ENCODE results near the gene KPNA1.
A peak's percentile ranks its signal among the peaks of the same experiment; 100 is the strongest.
"Not testable (repeated sequence)": the region's sequence is repeated elsewhere in the genome, so short reads cannot be mapped to it uniquely, and the experiment has no call there.

Gene KPNA1

DNA sequence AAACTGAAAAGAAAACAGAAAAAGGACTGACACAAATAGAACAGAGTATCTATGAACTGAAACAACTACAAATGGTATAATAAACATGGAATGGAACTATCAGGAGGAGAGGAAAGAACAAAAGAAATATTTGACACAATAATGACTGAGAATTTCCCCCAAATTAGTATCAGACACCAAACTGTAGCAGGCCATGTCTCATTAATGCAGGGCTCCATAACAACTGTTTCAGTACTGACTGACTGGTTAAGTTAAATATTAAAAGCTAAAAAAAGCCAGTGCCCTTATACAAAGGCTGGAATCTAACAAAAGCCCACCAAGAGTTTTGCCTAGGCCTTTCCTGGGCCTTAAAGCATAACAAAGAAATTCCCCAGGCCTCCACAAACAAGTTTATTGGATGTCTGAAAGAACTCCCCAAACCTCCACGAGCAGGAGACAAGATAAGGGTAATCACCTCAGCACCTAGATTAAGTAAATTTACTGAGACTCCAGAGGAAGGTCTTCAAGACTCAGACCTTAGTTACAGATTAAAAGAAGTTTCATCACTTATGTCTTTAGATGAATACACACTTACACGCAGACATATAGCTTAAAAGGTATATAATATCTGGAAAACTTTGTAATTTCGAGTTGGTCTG lies 45.7 kb downstream of the KPNA1 start:
- DNase-seq, result no peak

DNA sequence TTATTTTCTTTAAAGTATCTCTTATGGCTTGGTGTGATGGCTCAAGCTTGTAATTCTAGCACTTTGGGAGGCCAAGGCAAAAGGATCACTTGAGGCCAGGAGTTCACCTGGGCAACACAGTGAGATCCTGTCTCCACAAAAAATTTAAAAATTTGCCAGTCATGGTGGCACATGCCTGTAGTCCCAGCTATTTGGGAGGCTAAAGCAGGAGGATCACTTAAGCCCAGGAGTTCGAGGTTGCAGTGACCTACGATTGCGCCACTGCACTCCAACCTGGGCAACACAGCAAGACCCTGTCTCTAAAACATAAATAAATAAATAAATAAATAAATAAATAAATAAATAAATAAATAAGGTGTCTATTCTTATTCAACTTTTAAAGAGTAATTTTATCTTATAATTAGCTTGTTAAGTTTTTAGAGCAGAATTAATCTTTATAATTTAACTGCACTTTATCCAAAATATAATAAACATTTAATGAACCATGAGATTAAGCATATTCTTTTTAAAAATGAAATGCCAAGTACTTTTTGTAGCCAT lies 48.0 kb downstream of the KPNA1 start:
- no peak for DNase-seq

DNA sequence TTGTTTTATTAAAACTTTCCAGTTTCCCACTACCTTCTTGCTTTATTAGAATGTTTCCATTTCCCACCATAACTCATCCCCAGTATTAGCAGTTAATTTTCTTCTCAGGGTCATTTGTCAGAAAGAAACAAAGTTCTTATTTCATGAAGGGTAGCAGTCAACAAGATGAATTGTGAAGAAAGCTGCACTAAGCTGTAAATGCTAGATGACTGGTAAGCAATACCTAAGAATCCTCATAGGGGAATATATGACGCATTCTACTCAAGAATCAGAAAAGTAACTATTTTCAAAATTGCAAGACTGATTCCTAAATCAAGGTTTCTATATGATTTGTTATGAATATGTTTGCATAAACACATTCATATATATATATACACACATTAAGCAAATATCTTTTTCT lies 50.1 kb downstream of the KPNA1 start:
- DNase-seq, result no peak

DNA sequence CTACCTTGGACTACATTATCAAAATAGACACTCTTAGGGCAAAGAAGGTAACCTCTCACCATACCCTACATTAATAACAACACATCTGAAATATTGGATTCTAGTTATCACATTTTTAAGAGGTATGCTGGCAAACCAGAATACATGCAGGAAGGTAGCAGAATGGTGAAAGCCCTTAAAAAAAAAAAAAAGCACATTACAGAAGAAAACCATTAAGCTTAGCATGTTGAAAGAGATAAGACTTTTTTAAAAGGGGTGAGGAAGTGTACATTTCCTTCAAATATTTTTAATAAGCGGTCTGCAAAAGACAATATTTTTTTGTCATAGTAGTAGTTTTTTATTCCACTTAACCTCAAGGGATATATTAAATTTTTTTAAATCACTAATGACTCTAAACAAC lies 52.3 kb downstream of the KPNA1 start:
- DNase-seq, result no peak

DNA sequence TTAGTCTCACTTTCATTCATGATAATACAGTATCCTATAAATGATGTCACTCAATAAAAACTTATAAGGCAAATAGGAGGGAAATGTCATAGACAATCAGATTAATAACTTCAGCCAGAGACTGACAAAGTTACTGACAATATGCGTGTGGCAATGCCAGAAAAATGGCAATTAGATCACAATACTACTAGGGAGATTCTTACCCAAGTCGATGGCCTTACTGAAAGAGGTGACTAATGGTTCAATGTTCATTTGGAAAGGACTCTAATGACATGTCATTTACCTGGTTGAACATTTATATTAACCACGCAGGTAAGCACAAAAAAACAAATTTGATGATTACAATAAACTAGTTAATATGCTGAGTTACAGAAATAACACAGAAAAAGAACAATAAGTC lies 52.9 kb downstream of the KPNA1 start:
- DNase-seq, result no peak

DNA sequence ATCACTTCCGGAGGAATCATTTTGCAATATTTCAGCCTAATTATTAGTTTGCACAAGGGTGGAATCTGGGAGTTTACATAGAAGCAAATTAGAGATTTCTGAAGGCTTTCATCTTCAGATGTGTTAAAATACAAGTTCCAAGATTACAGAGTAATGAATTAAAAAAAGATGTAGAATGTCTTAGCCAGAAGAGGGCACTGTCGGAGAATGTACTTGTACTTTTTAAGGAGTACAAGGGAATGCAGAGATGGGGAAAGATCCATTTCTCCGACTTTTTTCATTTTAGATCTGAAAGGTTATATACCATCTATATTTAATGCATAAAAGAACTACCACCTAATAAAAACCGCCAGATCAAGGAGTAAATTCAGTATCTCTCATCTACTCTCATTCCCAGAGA lies 55.7 kb downstream of the KPNA1 start:
- no peak for DNase-seq

DNA sequence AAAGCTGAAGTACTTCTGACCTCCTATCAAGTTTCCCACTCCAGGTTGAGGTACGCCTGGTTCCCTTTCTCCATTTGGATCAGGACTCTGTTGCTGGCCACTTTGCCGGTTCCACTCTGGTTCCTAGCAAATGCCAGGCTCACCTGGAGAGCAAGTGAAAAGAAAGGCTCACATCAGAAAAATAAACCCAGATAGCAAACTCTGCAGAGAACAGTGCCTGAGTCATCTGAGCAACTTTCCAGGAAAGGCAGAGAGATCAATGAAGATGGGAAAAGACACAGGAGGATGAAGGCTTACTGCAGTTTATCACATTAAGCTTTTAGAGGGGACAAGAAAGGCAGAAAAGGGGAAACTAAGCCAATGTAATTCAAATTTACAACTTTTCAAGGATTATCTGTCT lies 57.0 kb downstream of the KPNA1 start:
- no peak for DNase-seq

DNA sequence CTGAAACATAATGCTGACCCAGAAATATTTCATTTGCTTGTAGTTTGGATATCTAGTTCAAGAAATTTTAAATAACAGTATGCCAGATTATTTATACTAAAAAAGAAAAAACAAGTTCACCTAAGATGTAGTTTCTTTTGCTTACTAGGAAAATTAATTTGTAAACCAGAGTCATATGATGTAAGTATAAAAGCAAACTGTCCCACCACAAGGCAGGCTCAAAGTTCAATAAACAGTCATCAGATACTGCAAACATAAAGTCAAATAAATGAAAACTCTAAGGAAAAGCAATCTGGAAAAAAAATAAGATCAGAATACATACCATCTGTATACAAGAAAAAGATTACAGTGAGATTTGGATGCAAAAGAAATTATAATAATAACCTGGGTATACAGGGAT lies 58.7 kb downstream of the KPNA1 start:
- no peak for DNase-seq

DNA sequence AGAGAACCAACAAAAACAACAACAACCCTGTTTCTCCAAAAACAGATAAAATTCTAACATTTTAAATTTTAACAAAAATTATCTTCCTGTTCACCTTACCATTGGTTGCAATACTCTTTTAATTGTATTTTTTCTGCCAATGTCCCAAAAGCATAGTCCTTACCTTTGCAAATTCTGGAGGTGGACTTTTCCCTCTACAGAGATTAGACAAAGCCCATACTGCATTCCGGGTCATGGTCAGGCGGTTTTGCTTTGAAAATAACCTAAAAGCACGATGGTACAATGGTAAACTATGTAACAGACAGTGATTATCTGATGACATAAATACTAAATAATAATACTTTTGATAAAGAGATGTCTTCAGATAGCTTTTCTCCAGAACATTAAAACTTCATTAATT lies 63.4 kb downstream of the KPNA1 start:
- no peak for DNase-seq

DNA sequence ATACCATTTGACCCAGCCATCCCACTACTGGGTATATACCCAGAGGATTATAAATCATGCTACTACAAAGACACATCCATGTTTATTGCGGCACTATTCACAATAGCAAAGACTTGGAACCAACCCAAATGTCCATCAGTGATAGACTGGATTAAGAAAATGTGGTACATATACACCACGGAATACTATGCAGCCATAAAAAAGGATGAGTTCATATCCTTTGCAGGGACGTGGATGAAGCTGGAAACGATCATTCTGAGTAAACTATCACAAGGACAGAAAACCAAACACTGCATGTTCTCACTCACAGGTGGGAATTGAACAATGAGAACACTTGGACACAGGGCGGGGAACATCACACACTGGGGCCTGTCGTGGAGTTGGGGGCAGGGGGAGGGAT lies 66.5 kb downstream of the KPNA1 start:
- DNase-seq, result not testable (repeated sequence)

DNA sequence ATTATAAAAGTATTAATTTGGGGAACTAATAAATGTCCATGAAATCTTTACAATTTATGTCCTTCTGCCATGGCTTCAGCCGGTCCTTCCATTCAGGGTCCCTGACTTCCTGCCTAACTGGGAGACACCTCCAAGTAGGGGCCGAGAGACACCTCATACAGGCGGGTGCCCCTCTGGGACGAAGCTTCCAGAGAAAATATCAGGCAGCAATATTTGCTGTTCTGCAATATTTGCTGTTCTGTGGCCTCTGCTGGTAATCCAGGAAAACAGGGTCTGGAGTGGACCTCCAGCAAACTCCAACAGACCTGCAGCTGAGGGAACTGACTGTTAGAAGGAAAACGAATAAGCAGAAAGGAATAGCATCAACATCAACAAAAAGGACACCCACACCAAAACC lies 70.2 kb downstream of the KPNA1 start:
- DNase-seq, result not testable (repeated sequence)

DNA sequence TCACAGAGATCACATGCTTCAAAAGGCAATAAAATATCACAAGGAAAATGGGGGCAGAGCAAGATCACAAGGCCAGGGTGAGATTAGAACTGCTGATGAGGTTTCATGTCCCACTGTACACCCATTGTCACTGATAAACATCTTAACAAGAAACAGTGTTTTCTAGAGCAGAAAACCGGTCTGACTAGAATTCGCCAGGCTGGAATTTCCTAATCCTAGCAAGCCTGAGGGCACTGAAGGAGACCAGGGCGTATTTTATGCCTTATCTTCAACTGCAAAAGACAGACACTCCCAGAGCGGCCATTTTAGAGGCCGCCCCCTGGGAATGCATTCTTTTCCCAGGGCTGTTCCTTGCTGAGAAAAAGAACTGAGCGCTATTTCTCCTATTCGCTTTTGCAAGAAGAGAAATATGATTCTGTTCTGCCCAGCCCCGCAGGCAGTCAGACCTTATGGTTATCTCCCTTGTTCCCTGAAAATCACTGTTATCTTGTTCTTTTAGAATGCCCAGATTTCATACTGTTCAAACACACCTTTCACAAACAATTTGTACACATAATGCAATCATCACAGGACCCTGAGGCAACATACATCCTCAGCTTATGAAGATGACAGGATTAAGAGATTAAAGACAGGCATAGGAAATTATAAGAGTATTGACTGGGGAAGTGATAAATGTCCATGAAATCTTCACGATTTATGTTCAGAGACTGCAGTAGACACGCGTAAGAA lies 70.8 kb downstream of the KPNA1 start:
- DNase-seq, result not testable (repeated sequence)

DNA sequence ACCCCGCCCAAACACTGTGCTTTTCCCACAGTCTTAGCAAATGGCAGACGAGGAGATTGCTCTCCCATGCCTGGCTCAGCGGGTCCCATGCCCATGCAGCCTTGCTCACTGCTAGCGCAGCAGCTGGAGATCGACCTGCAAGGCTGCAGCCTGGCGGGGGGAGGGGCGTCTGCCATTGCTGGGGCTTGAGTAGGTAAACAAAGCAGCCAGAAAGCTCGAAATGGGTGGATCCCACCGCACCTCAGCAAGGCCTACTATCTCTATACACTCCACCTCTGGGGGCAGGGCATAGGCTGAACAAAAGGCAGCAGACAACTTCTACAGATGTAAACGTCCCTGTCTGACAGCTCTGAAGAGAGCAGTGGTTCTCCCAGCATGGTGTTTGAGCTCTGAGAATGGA lies 71.6 kb downstream of the KPNA1 start:
- no peak for DNase-seq

DNA sequence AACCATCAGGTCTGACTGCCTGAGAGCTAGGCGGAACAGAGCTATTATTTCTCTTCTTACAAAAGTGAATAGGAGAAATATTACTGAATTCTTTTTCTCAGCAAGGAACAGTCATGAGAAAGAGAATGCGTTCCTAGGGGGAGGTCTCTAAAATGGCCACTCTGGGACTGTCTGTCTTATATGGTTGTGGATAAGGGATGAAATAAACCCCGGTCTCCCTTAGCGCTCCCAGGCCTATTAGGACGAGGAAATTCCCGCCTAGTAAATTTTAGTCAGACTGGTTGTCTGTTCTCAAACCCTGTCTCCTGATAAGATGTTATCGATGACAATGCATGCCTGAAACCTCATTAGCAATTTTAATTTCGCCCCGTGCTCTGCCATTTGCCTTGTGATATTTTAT lies 78.8 kb downstream of the KPNA1 start:
- no peak for DNase-seq

DNA sequence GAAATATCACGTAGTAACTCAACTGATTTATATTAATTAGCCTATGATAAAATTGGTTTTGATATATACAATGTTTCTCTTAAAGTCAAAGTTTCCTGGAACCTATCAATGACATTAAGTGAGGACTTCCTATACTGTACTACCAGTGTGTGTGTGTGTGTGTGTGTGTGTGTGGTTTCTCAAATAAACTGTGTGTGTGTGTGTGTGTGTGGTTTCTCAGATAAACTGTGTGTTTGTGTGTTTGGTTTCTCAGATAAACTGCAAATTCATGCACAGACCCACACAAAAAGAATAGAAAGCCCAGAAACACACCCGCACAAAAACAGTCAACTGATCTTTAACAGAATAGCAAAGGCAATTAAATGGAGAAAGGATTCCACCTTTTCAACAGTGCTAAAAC lies 84.4 kb downstream of the KPNA1 start:
- DNase-seq, result no peak

DNA sequence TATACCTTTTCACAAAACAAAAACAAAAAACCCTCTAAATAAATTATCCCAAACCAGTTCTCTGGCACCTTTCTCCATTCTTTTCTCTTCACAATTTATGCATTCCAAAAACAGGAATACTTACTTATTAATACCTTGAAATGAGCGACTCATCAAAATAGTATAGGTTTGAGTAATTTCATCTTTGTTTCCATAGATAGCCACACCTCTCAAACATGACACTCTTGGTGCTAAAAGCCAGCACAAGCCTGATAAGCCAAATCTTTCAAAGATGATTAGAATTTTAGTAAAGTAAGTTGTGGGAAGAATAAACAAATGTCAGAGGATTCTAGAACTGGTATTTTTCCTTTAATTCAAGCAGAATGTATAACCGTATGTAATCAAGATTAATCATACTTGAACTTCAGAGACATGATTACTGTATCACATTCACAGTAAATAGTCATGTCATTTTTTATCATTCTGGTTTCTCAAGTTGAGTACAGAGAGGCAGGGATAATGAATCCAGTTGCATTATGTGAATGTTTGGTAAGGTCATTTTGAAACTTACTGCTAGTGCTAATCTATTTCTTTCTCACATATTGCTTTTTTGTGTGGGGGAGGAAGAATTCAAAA lies 86.8 kb downstream of the KPNA1 start:
- DNase-seq, result no peak

DNA sequence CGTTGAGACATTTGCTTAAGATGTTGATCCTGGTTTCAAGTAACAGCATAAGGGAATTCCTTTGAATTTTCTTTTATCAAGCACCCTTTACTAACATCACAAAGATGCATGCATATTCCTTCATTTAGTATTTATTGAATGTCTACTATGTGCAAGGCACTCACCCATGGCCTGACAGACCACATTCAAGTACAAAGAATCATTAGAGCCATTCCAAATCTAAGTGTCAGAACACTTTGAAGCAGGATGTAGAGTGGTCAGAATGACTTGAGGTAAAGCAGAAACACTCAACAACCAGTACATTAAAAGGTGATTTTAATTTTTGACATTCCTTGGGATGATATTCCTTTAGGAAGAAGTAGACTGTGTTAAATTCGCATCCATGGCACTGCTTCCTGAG lies 92.9 kb downstream of the KPNA1 start:
- no peak for DNase-seq

DNA sequence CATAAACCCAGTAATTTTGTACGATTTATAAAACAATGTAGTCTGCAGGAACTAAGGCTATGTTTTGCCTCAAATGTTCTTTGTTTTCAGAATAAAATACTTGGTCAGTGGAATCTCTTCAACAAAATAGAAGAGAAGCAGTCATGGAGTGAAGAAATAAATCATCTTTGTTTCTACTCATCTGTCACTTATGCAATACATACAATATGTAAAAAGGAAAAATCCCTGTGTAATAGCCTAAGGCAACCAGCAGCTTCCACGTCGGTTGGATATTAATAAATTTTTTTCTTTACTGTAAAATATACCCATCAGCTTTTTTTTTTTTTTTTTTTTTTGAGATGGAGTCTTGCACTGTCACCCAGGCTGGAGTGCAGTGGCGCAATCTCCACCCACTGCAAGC lies 93.6 kb downstream of the KPNA1 start:
- no peak for DNase-seq

DNA sequence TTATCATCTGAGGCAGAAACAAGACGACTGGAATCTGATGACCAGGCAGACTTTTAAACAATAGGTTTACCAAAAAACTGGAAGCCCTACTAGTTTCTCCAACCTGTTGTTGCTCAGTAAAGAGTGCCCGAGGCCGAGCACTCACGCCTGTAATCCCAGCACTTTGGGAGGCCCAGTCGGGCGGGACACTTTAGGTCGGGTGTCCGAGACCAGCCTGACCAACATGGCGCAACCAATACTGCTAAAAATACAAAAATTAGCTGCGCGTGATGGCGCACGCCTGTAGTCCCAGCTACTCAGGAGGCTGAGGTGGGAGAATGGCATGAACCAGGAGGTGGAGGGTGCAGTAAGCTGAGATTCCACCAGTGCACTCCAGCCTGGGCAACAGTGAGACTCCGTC lies 97.8 kb downstream of the KPNA1 start:
- DNase-seq, result no peak

DNA sequence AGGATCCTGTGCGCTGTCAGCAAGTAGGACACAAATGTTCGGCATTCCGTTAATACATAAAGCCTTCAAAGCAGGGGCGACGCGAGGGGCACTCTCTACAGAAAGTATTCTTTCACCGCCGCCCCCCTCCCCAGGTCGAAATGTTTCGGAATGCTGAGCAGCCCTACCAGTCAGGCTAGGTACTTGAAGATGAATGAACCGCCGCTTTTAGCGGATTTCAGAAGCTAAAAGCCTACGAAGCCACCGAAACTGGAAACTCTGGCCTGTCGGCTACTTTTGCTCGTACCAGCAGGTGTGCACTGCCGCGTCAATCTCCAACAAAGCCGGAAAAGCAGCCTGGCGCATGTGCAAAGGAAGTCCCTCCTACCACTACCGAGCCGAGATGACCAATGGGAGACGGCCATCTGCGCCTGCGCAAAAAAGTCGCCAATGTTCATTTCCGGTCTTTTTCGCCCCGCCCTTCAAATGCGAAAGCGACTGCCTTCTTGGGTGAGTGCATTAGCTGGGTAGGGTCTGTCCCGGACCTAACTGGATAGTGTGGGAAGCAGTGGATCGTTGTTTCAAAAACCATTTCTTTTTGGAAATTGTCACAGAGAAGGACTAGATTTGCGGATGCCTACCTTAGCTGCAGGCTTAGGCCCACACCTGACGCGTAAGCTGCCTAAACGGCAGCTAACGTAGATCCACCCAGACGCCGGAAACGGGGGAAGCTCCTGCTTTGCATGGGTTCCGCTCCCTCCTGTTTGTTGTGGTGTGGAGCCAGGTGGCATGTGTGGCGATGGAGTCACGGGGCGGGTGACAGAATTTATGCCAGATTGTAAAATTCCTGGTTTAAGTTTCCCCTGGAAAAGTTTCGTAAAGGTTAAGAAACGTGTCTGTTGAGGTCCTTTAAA lies 98.7 kb downstream of the KPNA1 start, which contains the start of gene WDR5B:
Gene WDR5B (minus strand): TSS at position 301 of the 893 bp plus-strand sequence. CDS start 534 bp downstream, outside the sequence.
- DNase-seq, result peak; percentile 97

DNA sequence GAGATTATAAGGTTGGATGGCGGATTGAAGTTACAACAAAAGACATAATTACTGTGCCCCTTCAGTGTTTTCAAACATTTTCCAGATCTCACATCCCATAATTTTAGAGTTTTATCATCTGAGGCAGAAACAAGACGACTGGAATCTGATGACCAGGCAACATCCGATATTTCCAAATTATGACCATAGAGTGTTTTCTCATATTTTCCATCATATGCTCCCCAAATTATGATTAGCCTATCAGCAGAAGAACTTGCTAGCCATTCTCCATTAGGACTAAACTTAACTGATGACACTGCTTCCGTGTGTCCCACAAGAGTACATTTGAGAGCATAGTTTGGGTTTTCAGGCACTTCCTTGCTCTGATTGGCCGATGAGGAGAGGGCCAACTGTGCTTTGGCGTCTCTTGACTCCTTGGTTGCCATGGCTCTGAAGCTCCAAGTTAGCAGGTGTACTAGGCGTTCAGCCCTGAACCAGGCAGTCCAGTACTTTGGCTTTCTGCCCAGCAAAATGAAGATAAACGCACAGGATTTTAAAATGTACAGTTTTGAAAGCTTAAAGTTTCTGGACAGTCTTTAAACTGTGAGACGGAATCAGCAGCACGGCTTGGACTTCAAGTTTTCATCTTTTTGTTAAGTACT lies 99.5 kb downstream of the KPNA1 start:
- DNase-seq, result peak; percentile 43

DNA sequence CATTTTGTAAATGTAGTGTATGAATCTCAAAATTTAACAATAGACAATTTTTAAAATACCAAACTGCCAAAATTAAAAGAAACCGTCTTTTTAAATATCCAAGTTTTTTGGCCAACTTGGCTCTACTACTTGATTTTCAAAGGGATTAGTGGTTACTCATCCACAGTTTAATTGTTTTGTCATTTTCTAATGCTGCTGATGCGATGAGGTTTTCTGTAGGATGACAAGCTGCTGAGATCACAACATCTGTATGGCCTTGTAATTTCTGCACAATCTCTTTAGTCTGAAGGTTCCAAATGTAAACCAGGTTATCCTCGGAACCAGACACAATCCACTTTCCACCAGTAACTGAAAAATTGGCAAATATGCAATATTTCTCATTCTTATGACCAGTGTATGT lies 100.3 kb downstream of the KPNA1 start:
- DNase-seq, result no peak

DNA sequence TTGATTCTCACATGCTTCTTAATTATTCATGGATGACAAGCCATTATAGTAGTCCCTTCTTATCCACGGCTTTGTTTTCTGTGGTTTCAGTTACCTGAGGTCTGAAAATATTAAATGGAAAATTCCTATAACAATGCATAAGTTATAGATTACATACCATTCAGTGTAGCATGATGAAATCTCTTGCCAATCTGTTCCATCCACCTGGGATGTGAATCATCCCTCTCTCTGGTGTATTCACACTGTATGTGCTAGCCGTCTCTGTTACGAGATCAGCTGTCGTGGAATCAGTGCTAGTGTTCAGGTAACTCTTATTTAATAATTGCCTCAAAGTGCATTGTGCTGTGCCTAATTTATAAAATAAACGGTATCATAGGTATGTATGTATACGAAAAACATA lies 104.1 kb downstream of the KPNA1 start:
- no peak for DNase-seq

Measured in activated naive CD4-positive, alpha-beta T cell treated with Interleukin-2 at 50 U/mL for 16 hours (primary cell).